Endothelial cell of umbilical vein (primary cell): ENCODE results near the gene TNFAIP8. TPM values are rescaled to one million over a fixed set of nuclear protein-coding genes. Genes with fewer than 3 reads are reported as not detected.

Source experiments
- BruUV-seq: library from RNA; stranded (reverse); fragments of 400-500 nt; replicated peaks from 2 replicates; lab custom pipeline; 2021; lab: Mats Ljungman, UMichigan
- CTCF ChIA-PET: fragments of 300-600, 350-600 bp; sonication (Branson Sonifier 250); formaldehyde crosslinking; loops from one replicate; lab custom pipeline; 2021; ENCODE audit warnings: antibody characterized with exemption, inconsistent platforms; lab: Charles Lee
- POLR2A ChIA-PET: fragments of 300-600, 350-600 bp; sonication (Branson Sonifier 250); formaldehyde crosslinking; loops from one replicate; lab custom pipeline; 2021; ENCODE audit warnings: antibody characterized with exemption, inconsistent platforms; lab: Charles Lee
- DNase-seq: peaks from one replicate; pipeline ENCODE4 v3.0.0-alpha.2; 2011; ENCODE audit warnings: low read depth, low spot score
- FAIRE-seq: peaks from 2 replicates; lab custom pipeline; 2011; peaks lifted over from hg19 to GRCh38; lab: Jason Lieb, UNC
- H2AFZ ChIP-seq: 2 replicates; pipeline ENCODE4 v1.6.0; 2012; ENCODE audit warnings: low read depth, low read length, control low read depth, inconsistent platforms
- H3K27ac ChIP-seq: 2 replicates; pipeline ENCODE4 v1.5.1; 2011; ENCODE audit warnings: low read depth, mild to moderate bottlenecking, control low read depth, low read length, moderate library complexity; ENCODE audit not compliant: insufficient read depth
- H3K27me3 ChIP-seq, 2 experiments: 2 replicates each; pipeline versions ENCODE4 v1.6.0 to v1.6.1; 2011; ENCODE audit warnings: low read length in 2 of 2, mixed read lengths in 1 of 2; ENCODE audit not compliant: control insufficient read depth in 2 of 2, insufficient read depth in 2 of 2
- H3K36me3 ChIP-seq, 2 experiments: 2 replicates in 1 of 2; 3 replicates in 1 of 2; pipeline ENCODE4 v1.5.1; 2011; ENCODE audit warnings: low read length in 2 of 2, mild to moderate bottlenecking in 1 of 2, moderate library complexity in 1 of 2; ENCODE audit not compliant: control insufficient read depth in 2 of 2, insufficient read depth in 2 of 2; ENCODE audit errors: extremely low read depth in 1 of 2
- H3K4me1 ChIP-seq: 3 replicates; pipeline ENCODE4 v1.5.1; 2011; ENCODE audit warnings: mild to moderate bottlenecking, low read length; ENCODE audit not compliant: control insufficient read depth, insufficient read depth; ENCODE audit errors: extremely low read depth
- H3K4me2 ChIP-seq: 2 replicates; pipeline ENCODE4 v1.6.1; 2011; ENCODE audit warnings: low read length, control low read depth, mixed read lengths; ENCODE audit not compliant: insufficient read depth
- H3K4me3 ChIP-seq, 3 experiments: fragments of 200-600 bp in 1 of 3; sonication (generic), shearing (Covaris generic) in 1 of 3; replicated peaks in 1 of 3; 2 replicates each; pipeline ENCODE4 v1.5.1; 2011 to 2016; ENCODE audit warnings: control low read depth in 3 of 3, low read length in 3 of 3, mild to moderate bottlenecking in 2 of 3, inconsistent platforms in 1 of 3, low read depth in 1 of 3, moderate library complexity in 1 of 3; ENCODE audit not compliant: insufficient read depth in 1 of 3
- H3K79me2 ChIP-seq: 2 replicates; pipeline ENCODE4 v1.6.0; 2012; ENCODE audit warnings: low read length, inconsistent platforms; ENCODE audit not compliant: control insufficient read depth, insufficient read depth
- H3K9ac ChIP-seq: replicated peaks from 2 replicates; pipeline ENCODE3; 2011; ENCODE audit warnings: low read length, control low read depth; ENCODE audit not compliant: insufficient read depth; ENCODE audit errors: extremely low read depth
- H3K9me1 ChIP-seq: replicated peaks from 3 replicates; pipeline ENCODE4 v1.6.0; 2011; ENCODE audit warnings: mild to moderate bottlenecking, low read length; ENCODE audit not compliant: control insufficient read depth, insufficient read depth; ENCODE audit errors: extremely low read depth
- H3K9me3 ChIP-seq: replicated peaks from 2 replicates; pipeline ENCODE4 v1.5.1; 2012; ENCODE audit warnings: low read length, inconsistent platforms; ENCODE audit not compliant: control insufficient read depth, insufficient read depth
- H4K20me1 ChIP-seq: replicated peaks from 2 replicates; pipeline ENCODE3; 2011; ENCODE audit warnings: mild to moderate bottlenecking, low read length; ENCODE audit not compliant: control insufficient read depth, insufficient read depth; ENCODE audit errors: extremely low read depth
- CTCF ChIP-seq, 2 donors: IDR thresholded peaks; 1 replicate in 1 of 2; 2 replicates in 1 of 2; pipeline ENCODE4 v1.5.1; 2011; ENCODE audit warnings: low read length in 2 of 2, mild to moderate bottlenecking in 2 of 2, moderate library complexity in 2 of 2, control low read depth in 1 of 2, inconsistent platforms in 1 of 2, low read depth in 1 of 2; ENCODE audit not compliant: insufficient read depth in 1 of 2; ENCODE audit errors: extremely low read depth in 1 of 2
- EZH2 ChIP-seq: IDR thresholded peaks from 2 replicates; pipeline ENCODE4 v1.6.1; 2012; ENCODE audit warnings: borderline replicate concordance, low read depth, mild to moderate bottlenecking, moderate library complexity, low read length, inconsistent platforms; ENCODE audit not compliant: severe bottlenecking
- FOS ChIP-seq: IDR thresholded peaks from 2 replicates; pipeline ENCODE4 v1.6.1; 2011; ENCODE audit warnings: mild to moderate bottlenecking, low read length, moderate library complexity, borderline replicate concordance; ENCODE audit not compliant: insufficient read depth
- GATA2 ChIP-seq: IDR thresholded peaks from 2 replicates; pipeline ENCODE4 v1.7.0; 2011; ENCODE audit warnings: low read depth, mild to moderate bottlenecking, moderate library complexity, mixed read lengths, low read length; ENCODE audit not compliant: insufficient read length, insufficient read depth
- JUN ChIP-seq: IDR thresholded peaks from 2 replicates; pipeline ENCODE4 v1.6.1; 2011; ENCODE audit warnings: borderline replicate concordance, low read depth; ENCODE audit not compliant: insufficient read length, insufficient read depth
- MAX ChIP-seq: IDR thresholded peaks from 2 replicates; pipeline ENCODE4 v1.6.1; 2011; ENCODE audit not compliant: insufficient read depth, insufficient read length
- MYC ChIP-seq: IDR thresholded peaks from one replicate; pipeline ENCODE4 v1.6.1; 2011; ENCODE audit warnings: mild to moderate bottlenecking, low read depth, low read length
- POLR2A ChIP-seq: IDR thresholded peaks from 2 replicates; pipeline ENCODE4 v1.6.1; 2012; ENCODE audit warnings: low read depth, mild to moderate bottlenecking, control low read depth, low read length
- POLR2AphosphoS5 ChIP-seq: IDR thresholded peaks from 2 replicates; pipeline ENCODE4 v1.6.1; 2012; ENCODE audit warnings: low read depth, mild to moderate bottlenecking, control low read depth, low read length, moderate library complexity; ENCODE audit not compliant: insufficient read depth
- dilution Hi-C: fragments of 300-500 bp; cut with MboI; formaldehyde crosslinking; loops from one replicate; pipeline ENCODE4 v1.15.0; 2019; ENCODE audit warnings: low sequenced_read_pairs; ENCODE audit not compliant: extremely low pct_ligation_motif_present
- intact Hi-C: fragments of 100-400 bp; cut with micrococcal nuclease; formaldehyde crosslinking; loops from one replicate; pipeline ENCODE4 v1.10.0; 2022
- polyA plus RNA-seq, 4 experiments: library from polyadenylated mRNA; depleted of rRNA in 3 of 4; stranded (reverse) in 3 of 4; unstranded in 1 of 4; fragments of >200 nt; gene quantifications; 2 replicates each; pipeline versions ENCODE4 v1.2.1 to v1.2.3, GENCODE V29; 2011 to 2012; ENCODE audit warnings: missing spikeins in 1 of 4
- total RNA-seq: library from RNA; stranded (reverse); gene quantifications from 2 replicates; pipeline ENCODE4 v1.2.3, GENCODE V29; 2021

The TNFAIP8 gene
- total and polyA plus RNA-seq, 2 donors (not counting 3 experiments of a cell fraction or from before 2014, with no cell fraction given): 4.7 to 7.4 TPM

- Histone ChIP-seq H3K9me1 (no peaks in the 10 kb centered on the region), H3K27ac (no peak overlapping the region), H4K20me1 (no peaks in the 10 kb centered on the region), H3K9me3 (no peaks in the 10 kb centered on the region), H3K9ac (no peak overlapping the region), H3K79me2 (no peaks in the 10 kb centered on the region), H3K4me3 (no peak overlapping the region), H3K4me1 (peaks cover 3% of the 10 kb centered on the region), H3K36me3 (no peaks in the 10 kb centered on the region), H3K4me2 (no peak overlapping the region), H2AFZ (no peak overlapping the region), H3K27me3 (no peaks in the 10 kb centered on the region)
- ChIA-PET POLR2A (no interaction called here), CTCF (no interaction called here)
- no peak for TF ChIP-seq JUN
- no peak for TF ChIP-seq GATA2
- TF ChIP-seq MYC: no peak
- TF ChIP-seq MAX: no peak
- no peak for TF ChIP-seq POLR2AphosphoS5
- no peak for TF ChIP-seq CTCF (IDR thresholded peaks at IDR 0.05; ENCODE audit: extremely low read depth in 1 of 2, insufficient read depth in 1 of 2, low read depth in 1 of 2, low read length in 2 of 2)
- TF ChIP-seq EZH2: no peak
- TF ChIP-seq FOS: no peak
- no peak for TF ChIP-seq POLR2A
- no TSS peak for BruUV-seq
- intact Hi-C loops: no loop called here
- DNase-seq: no peak
- FAIRE-seq: no peak
- dilution Hi-C loops: no loop called here
These were observed 37.4 kb upstream of the TNFAIP8 start for GRCh38 chr5:119318256-119318894.
